Fibroblast of skin of right quadriceps (primary cell): ENCODE data around the gene FLCN.

Experiments
- DNase-seq: peaks from one replicate; pipeline ENCODE4 v3.0.0-alpha.2; 2013

The FLCN gene

DNA sequence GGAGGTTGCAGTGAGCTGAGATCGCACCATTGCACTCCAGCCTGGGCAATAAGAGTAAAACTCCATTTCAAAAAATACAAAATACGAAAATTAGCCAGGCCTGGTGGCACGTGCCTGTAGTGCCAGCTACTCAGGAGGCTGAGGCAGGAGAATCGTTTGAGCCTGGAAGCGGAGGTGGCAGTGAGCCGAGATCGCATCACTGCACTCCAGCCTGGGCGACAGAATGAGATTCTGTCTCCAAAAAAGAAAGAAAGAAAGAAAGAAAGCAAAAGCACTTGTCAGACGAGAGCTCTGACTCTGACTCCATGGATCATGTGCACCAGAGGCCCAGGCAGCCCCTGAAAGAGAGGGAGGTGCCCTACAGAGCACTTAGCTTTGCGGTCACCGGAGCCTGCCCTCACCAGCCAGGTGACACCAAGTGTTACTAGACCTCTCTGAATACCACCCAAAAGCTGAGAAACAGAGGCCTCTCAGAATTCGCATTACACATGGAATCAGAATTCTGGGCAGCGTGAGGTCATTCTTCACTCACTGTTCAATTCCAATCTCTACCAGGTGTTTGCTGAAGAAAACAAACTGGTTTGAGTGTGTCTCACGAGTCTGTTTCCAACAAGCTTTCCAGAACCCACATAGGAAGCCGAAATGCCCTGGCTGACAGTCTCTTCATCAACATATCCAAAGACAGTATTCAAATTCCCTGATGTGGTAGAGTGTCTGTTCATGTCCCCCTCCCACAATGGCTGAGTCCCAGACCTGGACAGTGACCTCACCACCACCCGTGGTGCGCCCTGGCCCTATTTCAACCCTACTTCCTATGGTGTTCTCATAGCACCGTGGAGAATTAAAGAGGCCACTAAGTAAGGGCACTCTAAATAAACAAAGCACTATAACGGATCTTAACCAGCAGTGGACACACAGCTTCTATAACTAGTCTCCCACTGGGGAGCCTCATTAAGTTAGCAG, 1.5 kb downstream of the FLCN start:
- peak; percentile 6 for DNase-seq

- no peak for DNase-seq
Measured at GRCh38 chr17:17232303-17232621, 4.7 kb downstream of the FLCN start.

DNA sequence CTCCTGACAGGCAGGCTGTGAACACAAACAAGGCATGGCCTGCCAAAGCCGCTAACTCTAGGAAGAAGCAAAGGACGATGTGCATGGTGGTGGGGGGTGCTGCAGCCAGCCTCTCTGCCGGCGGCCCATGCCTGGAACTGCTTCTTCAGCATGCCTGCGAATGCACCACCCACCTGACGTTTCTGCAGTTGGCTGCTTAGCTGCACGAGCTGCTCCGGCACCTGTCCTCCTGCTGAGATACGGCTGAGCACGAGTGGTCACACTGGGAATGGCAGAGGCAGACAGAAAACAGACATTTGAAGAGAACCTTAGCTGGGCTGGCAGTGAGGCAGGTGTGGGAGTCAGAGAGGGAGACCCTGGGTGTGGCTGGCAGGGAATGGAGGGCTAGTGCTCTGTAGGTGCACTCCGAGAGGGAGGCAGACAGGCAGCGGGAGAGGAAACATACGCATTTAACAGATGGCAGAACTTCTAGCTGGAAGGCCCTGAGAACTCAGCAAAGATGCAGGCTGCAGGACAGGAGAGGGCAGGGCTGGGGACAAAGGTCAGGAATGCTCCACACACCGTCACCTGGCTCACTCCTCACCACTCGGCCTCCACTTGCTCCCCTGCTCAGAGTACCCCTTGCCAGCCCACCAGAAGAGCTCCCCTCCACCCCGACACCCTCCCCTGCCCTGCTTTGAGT, 5.2 kb downstream of the FLCN start:
- DNase-seq = no peak

- DNase-seq = no peak
Measured at GRCh38 chr17:17229416-17230384, 7.3 kb downstream of the FLCN start.

DNA sequence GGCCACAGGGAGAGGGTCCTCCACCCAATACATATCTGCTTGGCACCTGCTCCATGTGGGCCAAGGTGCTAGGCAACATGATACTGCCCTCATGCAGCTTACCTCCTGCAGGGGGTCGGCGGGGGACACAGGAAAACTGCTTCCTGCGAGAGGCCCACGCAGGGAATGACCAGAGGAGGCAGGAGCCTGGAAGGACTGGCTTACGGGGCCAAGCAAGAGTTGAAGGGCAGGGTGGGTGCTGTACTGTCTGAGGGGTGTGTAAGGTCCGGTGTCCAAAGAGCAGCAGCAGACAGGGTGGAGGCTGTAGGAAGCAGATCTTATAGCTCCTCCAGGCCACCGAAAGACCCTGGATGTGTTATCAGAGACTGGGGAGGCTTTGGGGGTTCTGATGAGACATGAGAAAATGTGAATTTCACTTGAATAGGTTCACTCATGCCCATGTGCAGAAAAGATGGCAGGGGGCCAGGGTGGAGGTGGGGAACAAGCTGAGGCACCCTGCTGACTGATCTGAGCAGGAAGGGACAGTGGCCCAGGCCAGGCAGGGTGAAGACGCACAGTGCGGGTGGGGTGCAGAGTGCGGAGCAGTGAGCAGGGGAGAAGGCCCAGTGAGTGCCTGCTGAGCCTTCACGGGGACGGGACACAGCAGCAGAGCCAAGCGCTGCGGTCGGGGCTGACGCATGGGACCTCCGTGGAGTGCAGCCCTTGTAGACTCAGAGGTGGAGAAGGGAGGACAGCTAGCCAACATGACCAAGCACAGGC, 8.3 kb downstream of the FLCN start:
- DNase-seq = no peak

GRCh38 chr17:17227608-17228520, 9.1 kb downstream of the FLCN start:
- no peak for DNase-seq

GRCh38 chr17:17226451-17227265, 10.3 kb downstream of the FLCN start:
- DNase-seq = no peak

- DNase-seq = no peak
Measured at GRCh38 chr17:17225901-17226300, 11.1 kb downstream of the FLCN start.

GRCh38 chr17:17224137-17224536, 12.8 kb downstream of the FLCN start:
- DNase-seq = no peak

GRCh38 chr17:17223736-17224135, 13.2 kb downstream of the FLCN start:
- DNase-seq = no peak

DNA sequence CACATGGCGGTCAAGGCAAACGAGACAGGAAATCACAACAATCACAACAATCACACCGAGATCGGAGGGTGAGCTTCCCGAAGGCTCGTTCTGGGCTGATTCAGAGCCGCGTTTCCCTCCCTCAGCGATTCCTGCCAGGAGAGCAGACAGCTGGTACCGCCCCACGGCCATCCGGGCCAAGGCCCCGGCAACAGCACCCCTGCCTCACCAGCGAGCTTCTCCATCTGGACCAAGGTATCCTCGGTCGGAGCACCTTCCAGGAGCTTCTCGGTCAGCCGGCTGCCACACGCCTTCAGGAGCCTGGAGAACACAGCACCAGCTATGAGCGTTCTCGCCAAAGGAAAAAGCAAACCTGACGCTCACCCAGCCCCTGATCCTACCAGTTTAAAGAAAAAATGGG, 15.6 kb downstream of the FLCN start:
- DNase-seq = no peak

DNA sequence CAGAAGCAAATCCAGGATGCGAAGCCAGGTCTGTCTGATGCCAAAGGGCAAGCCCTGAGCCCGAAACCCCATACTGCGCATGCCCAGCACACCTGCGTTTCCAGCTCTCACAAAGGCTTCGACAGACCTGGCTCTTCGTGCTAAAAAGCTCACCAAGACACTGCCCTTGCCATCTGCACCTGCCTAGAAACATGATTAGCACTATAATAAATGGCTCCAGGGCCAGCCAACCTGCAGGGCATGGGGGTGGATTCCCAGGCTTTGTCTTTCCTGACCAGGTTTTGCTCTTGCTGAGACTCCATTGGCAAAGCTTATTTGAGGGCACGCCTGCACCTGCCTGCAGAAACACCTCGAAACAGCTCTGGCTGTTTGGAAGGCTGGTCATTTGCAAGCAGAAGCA, 16.4 kb downstream of the FLCN start:
- DNase-seq = no peak

- DNase-seq = no peak
Measured at GRCh38 chr17:17217995-17218394, 19.0 kb downstream of the FLCN start.

DNA sequence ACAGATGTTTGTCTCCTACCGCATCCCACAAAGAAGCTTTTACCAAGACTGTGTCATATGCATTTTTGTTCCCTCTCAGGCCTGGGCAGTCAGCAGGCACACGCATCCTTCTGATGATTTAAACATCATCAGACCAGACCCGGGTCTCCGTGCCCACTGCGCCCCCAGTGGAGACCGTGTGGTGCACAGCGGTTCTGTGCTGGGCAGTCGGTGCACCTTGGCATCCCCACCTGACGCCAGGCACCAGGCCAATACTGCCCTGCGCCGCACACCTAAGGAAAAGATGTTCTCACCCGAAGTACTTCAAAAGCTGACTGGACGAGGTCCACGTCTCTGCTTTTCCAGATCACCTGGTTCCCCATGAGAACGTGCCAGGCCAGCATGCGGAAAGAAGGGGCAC, 20.2 kb downstream of the FLCN start:
- no peak for DNase-seq

- DNase-seq = no peak
Measured at GRCh38 chr17:17216236-17216635, 20.7 kb downstream of the FLCN start.

DNA sequence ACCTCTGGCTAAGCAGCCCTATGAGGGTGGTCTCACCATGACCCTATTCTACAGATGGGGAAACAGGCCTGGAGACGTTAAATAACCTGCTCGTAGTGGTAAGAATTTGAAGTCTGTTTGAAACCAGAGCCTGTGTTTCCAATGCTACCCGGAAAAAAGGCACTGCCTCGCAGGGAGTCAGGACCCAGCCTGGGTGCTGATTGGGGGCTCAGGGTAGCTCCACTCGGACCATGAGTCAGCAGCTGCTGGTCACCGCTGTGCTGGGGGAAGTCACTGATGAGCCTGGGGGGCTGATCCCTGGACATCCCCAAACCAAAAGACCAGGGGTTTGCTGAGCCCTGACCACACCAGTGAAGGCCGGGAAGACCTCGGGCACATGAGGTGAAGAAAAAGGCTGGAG, 21.4 kb downstream of the FLCN start:
- DNase-seq = no peak

- DNase-seq = no peak
Measured at GRCh38 chr17:17214646-17215436, 22.1 kb downstream of the FLCN start.

DNA sequence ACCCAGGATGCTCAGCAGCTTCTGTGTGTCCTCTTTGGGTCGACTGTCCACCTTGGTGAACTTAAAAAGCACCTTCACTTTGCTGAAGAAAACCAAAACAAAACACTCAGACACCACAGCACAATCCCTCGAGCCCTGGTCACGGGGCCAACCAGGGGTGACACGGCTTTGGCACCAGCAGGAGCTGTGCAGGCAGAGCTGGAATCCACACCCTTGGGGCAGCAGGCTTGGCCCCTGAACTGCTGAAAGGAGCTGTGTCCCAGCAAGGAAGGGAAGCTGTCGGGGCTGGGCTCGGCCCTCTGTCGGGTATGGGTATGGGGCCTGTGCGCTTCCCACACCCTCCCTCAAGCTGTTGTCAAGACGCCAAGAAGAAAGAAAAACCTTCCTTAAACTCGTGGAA, 23.2 kb downstream of the FLCN start:
- no peak for DNase-seq

GRCh38 chr17:17207998-17208397, 29.0 kb downstream of the FLCN start:
- DNase-seq = no peak

DNA sequence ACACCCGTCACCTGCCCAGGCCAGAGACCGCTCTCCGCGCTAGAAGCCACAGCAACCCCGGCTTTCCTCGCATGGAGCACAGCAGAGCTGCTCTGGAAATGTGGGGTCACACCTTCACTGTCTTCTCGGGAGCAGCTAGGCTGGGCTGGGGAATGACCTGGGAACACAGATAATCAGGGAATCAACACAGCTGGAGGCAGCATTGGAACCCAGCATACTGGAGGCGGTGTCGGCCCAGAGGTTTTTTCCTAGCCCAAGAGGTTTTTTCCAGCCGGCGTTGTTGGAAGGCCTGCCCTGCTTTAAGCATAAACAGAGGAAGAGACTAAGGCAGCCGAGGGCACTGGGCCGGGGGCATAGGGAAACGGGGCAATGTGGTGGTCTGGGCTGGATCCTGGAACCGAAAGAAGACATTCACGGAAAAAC, 30.0 kb downstream of the FLCN start:
- DNase-seq = no peak
